ENCODE measurements around the gene KANK2. TPM values are rescaled to one million over a fixed set of nuclear protein-coding genes. Genes with fewer than 3 reads are reported as not detected.

KANK2 gene
- total and polyA plus RNA-seq, 2 of the 8 experiments (the other 6 are each of a cell fraction or from before 2014, with no cell fraction given) = 25.2 to 42.3 TPM

- CTCF ChIA-PET (ENCODE audit: partially characterized antibody) = interaction anchor here (1.6 kb wide), 1 partner anchor 70 kb away, joined by 4 read pairs; no protein-coding TSS in a partner anchor
- Histone ChIP-seq H4K5ac (ENCODE audit: insufficient read length, low read depth, low read length) (no peak overlapping the region), H3K56ac (replicated peaks; ENCODE audit: insufficient read length, low read depth, low read length) (no peak overlapping the region), H2BK20ac (ENCODE audit: low read length) (no peak overlapping the region), H3K79me2 (ENCODE audit: control insufficient read depth in 1 of 2, insufficient read depth in 2 of 2, low read length in 2 of 2) (no peaks in the 10 kb centered on the region), H3K79me1 (ENCODE audit: low read depth, low read length) (no peaks in the 10 kb centered on the region), H3K27me3 (replicated peaks in 1 of 4; ENCODE audit: control insufficient read depth in 3 of 4, extremely low read depth in 1 of 4, insufficient read depth in 3 of 4, low read length in 3 of 4) (no peaks in the 10 kb centered on the region), H2BK15ac (ENCODE audit: low read length) (no peak overlapping the region), H3K27ac (ENCODE audit: low read depth, low read length) (no peak overlapping the region), H3K36me3 (ENCODE audit: control insufficient read depth in 2 of 4, insufficient read depth in 4 of 4, low read length in 3 of 4) (peaks cover 0 to 38% (median 19%) of the 10 kb centered on the region in 4 experiments; a peak in 7 of 8 replicates), H3K9me3 (ENCODE audit: insufficient read depth in 2 of 2, low read depth in 1 of 2, low read length in 1 of 2) (no peaks in the 10 kb centered on the region), H4K91ac (replicated peaks; ENCODE audit: insufficient read length, low read length) (no peak overlapping the region), H3K4me2 (ENCODE audit: insufficient read depth in 1 of 2, low read depth in 2 of 2, low read length in 2 of 2) (no peak overlapping the region), H3K23me2 (ENCODE audit: low read depth, low read length) (no peaks in the 10 kb centered on the region), H3K18ac (ENCODE audit: extremely low read depth, low read length) (no peak overlapping the region), H3K4me1 (replicated peaks in 1 of 4; ENCODE audit: control insufficient read depth in 3 of 4, insufficient read depth in 4 of 4, low read length in 3 of 4) (no peaks in the 10 kb centered on the region), H3K9ac (replicated peaks in 1 of 4; ENCODE audit: extremely low read depth in 1 of 4, low read depth in 3 of 4, low read length in 3 of 4) (no peak overlapping the region), H2BK12ac (ENCODE audit: low read depth, low read length) (no peak overlapping the region), H3K4ac (replicated peaks; ENCODE audit: insufficient read length, low read depth, low read length) (no peak overlapping the region), H4K20me1 (replicated peaks in 1 of 2; ENCODE audit: control insufficient read depth in 1 of 2, insufficient read depth in 2 of 2, low read length in 2 of 2) (no peaks in the 10 kb centered on the region), H3K23ac (ENCODE audit: insufficient read length) (no peak overlapping the region), H3K4me3 (ENCODE audit: extremely low read depth in 1 of 4, insufficient read depth in 2 of 4, low read depth in 3 of 4, low read length in 4 of 4) (no peak overlapping the region), H2AFZ (ENCODE audit: low read length) (no peak overlapping the region), H2BK120ac (replicated peaks; ENCODE audit: low read depth, low read length) (no peak overlapping the region), H2AK5ac (ENCODE audit: low read depth, low read length) (no peak overlapping the region), H3K14ac (ENCODE audit: insufficient read length) (no peak overlapping the region), H2BK5ac (ENCODE audit: low read depth, low read length) (no peak overlapping the region), H4K8ac (ENCODE audit: extremely low read depth, insufficient read depth, low read length) (no peak overlapping the region)
- no peak for FAIRE-seq
- POLR2A ChIA-PET (ENCODE audit: partially characterized antibody) = interaction anchor here (0.6 to 2.2 kb wide), 2 partner anchors 11 to 18 kb away, joined by 3 to 6 read pairs; no protein-coding TSS in a partner anchor
- no peak for DNase-seq (ENCODE audit: low read depth in 1 of 2, low spot score in 2 of 2)
- no peak for TF ChIP-seq TEAD4 (IDR thresholded peaks at IDR 0.05; ENCODE audit: low read depth, low read length)
- no peak for TF ChIP-seq RXRA (IDR thresholded peaks at IDR 0.05; ENCODE audit: insufficient read depth, low read depth, low read length)
- WGBS, 2 experiments (ENCODE audit: extremely low coverage in 1 of 2, insufficient coverage in 1 of 2, insufficient read length in 1 of 2, insufficient replicate concordance in 2 of 2, low coverage in 1 of 2, low lambda C conversion rate in 2 of 2, missing lambda C conversion rate in 1 of 2) = 88% methylated on average over 6 of the region's 6 CpGs; no CpG with 5 or more reads in 1 of the 2 experiments
Observed at GRCh38 chr19:11172576-11172975, 24.8 kb downstream of the KANK2 start.

All from H1 (cell line).